Measurements from ENCODE around the gene ATF2.
A peak's percentile ranks its signal among the peaks of the same experiment; 100 is the strongest.

Gene ATF2, protein sequence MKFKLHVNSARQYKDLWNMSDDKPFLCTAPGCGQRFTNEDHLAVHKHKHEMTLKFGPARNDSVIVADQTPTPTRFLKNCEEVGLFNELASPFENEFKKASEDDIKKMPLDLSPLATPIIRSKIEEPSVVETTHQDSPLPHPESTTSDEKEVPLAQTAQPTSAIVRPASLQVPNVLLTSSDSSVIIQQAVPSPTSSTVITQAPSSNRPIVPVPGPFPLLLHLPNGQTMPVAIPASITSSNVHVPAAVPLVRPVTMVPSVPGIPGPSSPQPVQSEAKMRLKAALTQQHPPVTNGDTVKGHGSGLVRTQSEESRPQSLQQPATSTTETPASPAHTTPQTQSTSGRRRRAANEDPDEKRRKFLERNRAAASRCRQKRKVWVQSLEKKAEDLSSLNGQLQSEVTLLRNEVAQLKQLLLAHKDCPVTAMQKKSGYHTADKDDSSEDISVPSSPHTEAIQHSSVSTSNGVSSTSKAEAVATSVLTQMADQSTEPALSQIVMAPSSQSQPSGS

GRCh38 chr2:175167792-175168563 lies at the start of gene ATF2:
Gene ATF2, minus strand, starts transcription at chr2:175168203. Its CDS starts 31,760 bp downstream, at chr2:175136443.
- Mint-ChIP-seq H3K36me3 (ENCODE audit: low read depth) (peaks cover 22% of the 10 kb centered on the region), H3K9me3 (no peaks in the 10 kb centered on the region), H3K27ac (peak within 1 kb of the TSS; percentile 96), H3K27me3 (ENCODE audit: low read depth) (no peaks in the 10 kb centered on the region), H3K4me3 (peak within 1 kb of the TSS; percentile 100), H3K4me1 (ENCODE audit: low read depth) (peaks cover 51% of the 10 kb centered on the region)
- peak; percentile 98 for DNase-seq (ENCODE audit: low spot score)

DNA sequence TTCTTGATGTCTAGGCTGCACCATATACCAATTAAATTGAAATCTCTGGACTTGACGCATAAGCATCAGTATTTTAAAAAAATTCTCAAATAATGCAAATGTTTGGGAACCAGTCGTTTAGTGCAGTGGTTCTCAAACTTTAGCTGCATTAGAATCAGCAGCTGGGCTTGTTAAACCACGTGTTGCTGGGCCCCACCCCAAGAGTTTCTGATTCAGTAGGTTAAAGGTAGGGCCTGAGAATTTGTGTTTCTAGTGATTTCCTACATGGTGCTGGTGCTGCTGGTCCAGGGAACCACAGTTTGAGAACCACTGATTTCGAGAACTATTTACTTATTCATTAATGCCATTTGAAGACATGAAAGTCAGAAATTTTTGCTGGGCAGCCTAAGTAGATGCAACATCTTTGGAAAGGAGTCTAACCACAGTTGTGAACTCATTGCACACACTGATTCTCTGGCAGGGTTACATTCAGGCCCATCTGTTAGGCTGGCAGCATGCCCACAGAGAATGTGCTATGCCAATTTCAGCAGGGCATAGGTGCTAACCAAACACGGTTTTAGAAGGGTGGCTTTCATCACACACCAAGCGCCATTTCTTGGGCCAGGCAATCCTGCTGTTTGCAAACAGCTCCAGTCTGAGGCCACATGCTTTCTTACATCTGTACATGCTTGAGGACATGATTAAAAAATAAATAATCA lies 39.9 kb upstream of the ATF2 start:
- H3K9me3 Mint-ChIP-seq, result no peaks in the 10 kb centered on the region
- no peak for DNase-seq (ENCODE audit: low spot score)
- H3K4me1 Mint-ChIP-seq (ENCODE audit: low read depth), result peaks cover 7% of the 10 kb centered on the region
- no peaks in the 10 kb centered on the region for H3K36me3 Mint-ChIP-seq (ENCODE audit: low read depth)
- no peak overlapping the region for H3K27ac Mint-ChIP-seq
- H3K27me3 Mint-ChIP-seq (ENCODE audit: low read depth), result peaks cover 19% of the 10 kb centered on the region
- H3K4me3 Mint-ChIP-seq, result no peak overlapping the region

DNA sequence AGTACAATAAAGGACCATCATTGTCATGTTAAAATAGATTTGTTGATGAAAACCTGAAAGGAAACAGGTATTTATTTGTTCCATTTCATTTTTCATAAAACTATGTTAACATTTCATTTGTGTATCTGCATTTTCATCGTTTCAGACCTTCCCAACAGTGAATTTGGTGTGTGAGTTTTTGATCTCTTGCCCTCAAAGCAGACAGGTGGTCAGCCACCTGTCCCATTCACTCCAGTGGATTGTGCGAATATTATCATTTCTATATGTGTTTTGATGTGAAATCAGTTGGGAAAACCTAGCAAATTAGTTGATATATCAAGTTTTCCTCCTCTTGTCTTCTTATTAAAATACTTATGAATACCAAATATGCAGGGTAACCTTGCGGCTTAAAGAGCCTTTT lies 38.9 kb upstream of the ATF2 start:
- no peak for DNase-seq (ENCODE audit: low spot score)
- Mint-ChIP-seq H3K27ac (no peak overlapping the region), H3K27me3 (ENCODE audit: low read depth) (peaks cover 18% of the 10 kb centered on the region), H3K9me3 (no peaks in the 10 kb centered on the region), H3K4me1 (ENCODE audit: low read depth) (peaks cover 7% of the 10 kb centered on the region), H3K4me3 (no peak overlapping the region), H3K36me3 (ENCODE audit: low read depth) (no peaks in the 10 kb centered on the region)

DNA sequence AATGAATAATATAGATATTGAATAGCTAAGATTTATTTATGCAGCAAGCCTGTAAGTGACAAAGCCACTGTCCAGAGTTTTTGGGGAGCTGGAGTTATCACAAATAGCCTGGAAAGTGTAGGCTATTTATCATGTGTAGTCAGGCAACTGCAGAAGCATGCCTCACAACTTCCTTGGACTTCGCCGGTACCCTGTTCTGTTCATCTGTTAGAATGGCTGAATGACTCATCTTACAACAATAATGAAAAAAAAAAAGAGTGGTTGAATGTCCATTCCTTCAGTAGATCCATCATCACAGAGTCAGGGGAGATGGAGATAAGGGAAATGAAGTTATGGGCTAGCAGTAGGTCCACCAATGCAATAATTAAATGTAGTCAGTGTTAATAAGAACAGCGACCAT lies 37.5 kb upstream of the ATF2 start:
- Mint-ChIP-seq H3K27ac (no peak overlapping the region), H3K4me1 (ENCODE audit: low read depth) (peaks cover 7% of the 10 kb centered on the region), H3K9me3 (no peaks in the 10 kb centered on the region), H3K36me3 (ENCODE audit: low read depth) (no peaks in the 10 kb centered on the region), H3K4me3 (no peak overlapping the region), H3K27me3 (ENCODE audit: low read depth) (peaks cover 15% of the 10 kb centered on the region)
- no peak for DNase-seq (ENCODE audit: low spot score)

GRCh38 chr2:175203621-175204496 lies 35.9 kb upstream of the ATF2 start:
- no peak overlapping the region for H3K4me3 Mint-ChIP-seq
- H3K4me1 Mint-ChIP-seq (ENCODE audit: low read depth), result peaks cover 7% of the 10 kb centered on the region
- H3K27ac Mint-ChIP-seq, result no peak overlapping the region
- H3K36me3 Mint-ChIP-seq (ENCODE audit: low read depth), result no peaks in the 10 kb centered on the region
- H3K27me3 Mint-ChIP-seq (ENCODE audit: low read depth), result peaks cover 15% of the 10 kb centered on the region
- no peaks in the 10 kb centered on the region for H3K9me3 Mint-ChIP-seq
- DNase-seq (ENCODE audit: low spot score), result peak; percentile 48

DNA sequence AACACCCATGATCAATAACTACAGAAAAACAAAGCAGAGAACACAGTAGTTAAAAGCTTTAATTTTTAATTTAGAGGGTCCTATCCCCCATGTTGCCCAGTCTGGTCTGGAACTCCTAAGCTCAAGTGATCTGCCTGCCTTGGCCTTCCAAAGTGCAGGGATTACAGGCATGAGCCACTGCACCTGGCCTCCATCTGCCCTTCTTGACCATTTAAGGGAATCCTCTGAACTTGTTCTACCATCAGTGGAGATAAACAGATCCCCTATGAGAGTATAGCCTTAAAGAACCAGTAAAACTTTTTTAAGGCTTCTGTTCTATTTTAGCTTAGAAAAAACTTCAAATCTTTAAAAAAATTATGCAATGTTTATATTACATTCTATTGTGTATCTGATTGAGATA lies 27.0 kb upstream of the ATF2 start:
- peaks cover 35% of the 10 kb centered on the region for H3K27me3 Mint-ChIP-seq (ENCODE audit: low read depth)
- no peaks in the 10 kb centered on the region for H3K9me3 Mint-ChIP-seq
- no peaks in the 10 kb centered on the region for H3K4me1 Mint-ChIP-seq (ENCODE audit: low read depth)
- no peak for DNase-seq (ENCODE audit: low spot score)
- no peak overlapping the region for H3K27ac Mint-ChIP-seq
- H3K36me3 Mint-ChIP-seq (ENCODE audit: low read depth), result no peaks in the 10 kb centered on the region
- no peak overlapping the region for H3K4me3 Mint-ChIP-seq

DNA sequence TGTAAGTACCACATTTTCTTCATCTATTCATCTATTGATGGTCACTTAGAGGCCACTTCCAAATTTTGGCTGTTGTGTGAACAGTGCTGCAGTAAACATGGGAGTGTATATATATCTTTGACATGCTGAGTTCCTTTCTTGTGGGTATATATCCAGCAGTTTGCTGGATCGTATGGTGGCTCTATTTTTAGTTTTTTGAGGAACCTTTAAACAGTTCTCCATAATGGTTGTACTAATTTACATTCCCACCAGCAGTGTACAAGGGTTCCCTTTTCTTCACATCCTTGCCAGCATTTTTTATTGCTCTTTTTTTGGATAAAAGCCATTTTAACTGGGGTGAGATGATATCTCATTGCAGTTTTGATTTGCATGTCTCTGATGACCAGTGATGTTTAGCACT lies 20.8 kb upstream of the ATF2 start:
- H3K36me3 Mint-ChIP-seq (ENCODE audit: low read depth), result no peaks in the 10 kb centered on the region
- H3K9me3 Mint-ChIP-seq, result no peaks in the 10 kb centered on the region
- H3K27me3 Mint-ChIP-seq (ENCODE audit: low read depth), result peaks cover 19% of the 10 kb centered on the region
- no peak for DNase-seq (ENCODE audit: low spot score)
- H3K4me3 Mint-ChIP-seq, result no peak overlapping the region
- H3K27ac Mint-ChIP-seq, result no peak overlapping the region
- no peaks in the 10 kb centered on the region for H3K4me1 Mint-ChIP-seq (ENCODE audit: low read depth)

DNA sequence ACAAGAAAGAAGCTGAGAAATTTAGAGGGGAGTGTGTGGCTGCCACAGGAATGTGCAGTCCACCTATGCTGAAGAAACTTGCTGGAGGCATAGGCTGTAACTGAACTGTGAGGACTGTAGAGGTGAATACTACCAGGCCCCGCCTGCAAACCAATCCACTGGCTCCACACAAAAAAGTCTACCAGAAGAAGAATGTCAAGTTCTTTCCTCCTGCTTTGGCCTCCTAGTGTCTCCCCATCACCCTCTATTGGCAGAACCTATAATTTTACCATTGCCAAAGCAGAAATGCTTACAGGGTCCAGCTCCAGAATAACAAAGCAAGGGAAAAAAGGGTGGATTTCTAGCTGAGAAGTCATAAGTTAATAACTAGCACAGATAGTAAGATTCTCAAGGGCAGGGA lies 19.4 kb upstream of the ATF2 start:
- peaks cover under 1% of the 10 kb centered on the region for H3K9me3 Mint-ChIP-seq
- no peaks in the 10 kb centered on the region for H3K4me1 Mint-ChIP-seq (ENCODE audit: low read depth)
- H3K4me3 Mint-ChIP-seq, result no peak overlapping the region
- H3K27ac Mint-ChIP-seq, result no peak overlapping the region
- DNase-seq (ENCODE audit: low spot score), result peak; percentile 10
- no peaks in the 10 kb centered on the region for H3K36me3 Mint-ChIP-seq (ENCODE audit: low read depth)
- peaks cover 14% of the 10 kb centered on the region for H3K27me3 Mint-ChIP-seq (ENCODE audit: low read depth)

DNA sequence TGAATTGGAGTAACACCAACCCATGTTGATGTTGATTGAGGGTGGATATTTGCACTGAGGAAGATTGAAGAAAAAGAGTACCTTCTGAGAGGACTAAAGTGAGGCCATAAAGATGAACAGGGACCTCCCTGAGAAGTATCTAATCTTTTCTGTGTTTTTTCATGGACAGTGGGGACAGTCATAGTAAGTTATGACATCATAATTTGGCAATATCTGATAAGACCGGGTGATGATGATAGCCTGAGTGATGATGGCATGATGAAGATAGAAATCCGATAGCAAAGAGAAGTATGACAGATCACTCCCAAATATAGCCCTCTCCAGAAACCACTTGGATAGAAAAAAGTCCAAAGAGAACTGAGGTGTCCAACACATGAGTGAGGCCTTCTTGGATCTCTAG lies 15.7 kb upstream of the ATF2 start:
- Mint-ChIP-seq H3K9me3 (peaks cover 10% of the 10 kb centered on the region), H3K4me1 (ENCODE audit: low read depth) (peaks cover 15% of the 10 kb centered on the region), H3K27me3 (ENCODE audit: low read depth) (no peaks in the 10 kb centered on the region), H3K4me3 (no peak overlapping the region), H3K27ac (no peak overlapping the region), H3K36me3 (ENCODE audit: low read depth) (peaks cover 19% of the 10 kb centered on the region)
- DNase-seq (ENCODE audit: low spot score), result no peak

DNA sequence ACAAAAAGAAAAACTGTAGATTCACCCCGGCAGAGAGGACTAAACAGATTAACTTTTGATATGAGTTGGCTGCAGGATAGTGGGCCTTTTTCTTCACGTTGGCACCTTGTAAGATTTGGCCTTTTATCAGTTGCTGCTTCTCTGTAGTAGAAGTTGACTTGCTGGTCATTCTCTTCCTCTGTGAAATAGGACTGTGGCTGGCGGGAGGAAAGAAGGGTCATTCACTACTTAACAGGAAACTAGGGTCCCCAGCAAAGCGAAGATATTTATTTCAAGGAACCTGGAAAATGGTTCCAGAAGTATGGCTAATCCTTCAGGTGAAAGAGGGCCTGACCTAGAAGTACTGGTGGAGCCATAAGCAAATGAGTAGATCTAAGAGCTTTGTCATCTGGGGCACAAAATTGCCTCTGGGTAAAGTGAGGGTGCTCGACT lies 13.9 kb upstream of the ATF2 start:
- Mint-ChIP-seq H3K36me3 (ENCODE audit: low read depth) (peaks cover 36% of the 10 kb centered on the region), H3K27ac (peak overlapping the region; percentile 89), H3K9me3 (peaks cover 10% of the 10 kb centered on the region), H3K4me3 (peak overlapping the region; percentile 85), H3K4me1 (ENCODE audit: low read depth) (peaks cover 16% of the 10 kb centered on the region), H3K27me3 (ENCODE audit: low read depth) (no peaks in the 10 kb centered on the region)
- DNase-seq (ENCODE audit: low spot score), result no peak

- Mint-ChIP-seq H3K4me1 (ENCODE audit: low read depth) (peaks cover 19% of the 10 kb centered on the region), H3K36me3 (ENCODE audit: low read depth) (peaks cover 41% of the 10 kb centered on the region), H3K4me3 (peak within 1 kb of the TSS; percentile 85), H3K27me3 (ENCODE audit: low read depth) (no peaks in the 10 kb centered on the region), H3K9me3 (peaks cover 10% of the 10 kb centered on the region), H3K27ac (peak within 1 kb of the TSS; percentile 89)
- DNase-seq (ENCODE audit: low spot score), result peak; percentile 93
Measured at GRCh38 chr2:175181104-175181876, 13.3 kb upstream of the ATF2 start, which contains the start of gene ATP5MC3. Gene ATP5MC3, minus strand, starts transcription at chr2:175181710. Its CDS starts 317 bp downstream, at chr2:175181393.

- Mint-ChIP-seq H3K9me3 (peaks cover 10% of the 10 kb centered on the region), H3K27me3 (ENCODE audit: low read depth) (no peaks in the 10 kb centered on the region)
Measured at GRCh38 chr2:175180701-175181103, 12.7 kb upstream of the ATF2 start.

More at GRCh38 chr2:175180701-175181103, 12.7 kb upstream of the ATF2 start:
- peak; percentile 62 for DNase-seq (ENCODE audit: low spot score)
- H3K36me3 Mint-ChIP-seq (ENCODE audit: low read depth), result peaks cover 43% of the 10 kb centered on the region
- H3K4me3 Mint-ChIP-seq, result peak overlapping the region; percentile 85
- H3K4me1 Mint-ChIP-seq (ENCODE audit: low read depth), result peaks cover 21% of the 10 kb centered on the region
- H3K27ac Mint-ChIP-seq, result peak overlapping the region; percentile 89
